Measurements from ENCODE around the gene CYTH1.

DNA sequence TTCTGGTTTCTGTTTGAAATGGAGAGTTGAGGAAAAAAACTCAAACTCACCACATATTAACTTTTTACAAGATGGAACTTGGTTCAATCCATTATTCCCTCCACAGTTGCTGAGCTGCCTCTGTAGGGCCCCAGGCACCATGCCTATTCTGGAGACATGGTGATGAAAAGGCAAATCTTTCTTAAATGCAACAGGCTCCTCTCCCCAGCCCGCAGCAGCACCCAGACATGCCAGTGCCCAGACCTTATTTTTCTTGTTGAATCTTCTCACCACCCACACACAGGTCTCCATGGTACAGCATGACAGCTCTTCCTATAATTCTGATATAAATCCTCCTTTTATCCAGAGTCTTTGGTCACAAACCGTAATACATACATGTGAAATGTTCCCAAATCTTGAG lies 7.6 kb downstream of the CYTH1 start:
- TF ChIP-seq EZH2phosphoT487 (IDR thresholded peaks at IDR 0.05; ENCODE audit: insufficient read depth, low read depth), result no peak
- TF ChIP-seq EZH2 (IDR thresholded peaks at IDR 0.05; ENCODE audit: insufficient read depth, poor library complexity, severe bottlenecking), result no peak

Data from GM23248 (cell line).